Activated T-cell treated with anti-CD3 and anti-CD28 coated beads, Interleukin-2, amount 50 U/mL, for 48 hours (primary cell): Measurements from ENCODE around the gene KIN.
"Not testable (repeated sequence)": the region's sequence is repeated elsewhere in the genome, so short reads cannot be mapped to it uniquely, and the experiment has no call there.

Experiments used
- DNase-seq, 2 experiments: peaks; one replicate each; pipeline ENCODE4 v3.0.0-alpha.2; 2020

KIN gene

GRCh38 chr10:7787857-7788638 is at the start of gene KIN, which contains the start of gene ATP5F1C:
Gene KIN, minus strand, starts transcription at chr10:7787993. Its CDS starts 60 bp downstream, at chr10:7787933.
Gene ATP5F1C, plus strand, starts transcription at chr10:7788177. Its CDS starts 31 bp downstream, at chr10:7788208.
- DNase-seq = peak; percentile 98 to 99

GRCh38 chr10:7836571-7836970 is 48.8 kb upstream of the KIN start:
- DNase-seq = no peak

- DNase-seq = no peak
Observed at GRCh38 chr10:7834262-7834661, 46.5 kb upstream of the KIN start.

GRCh38 chr10:7833210-7833609 is 45.4 kb upstream of the KIN start:
- DNase-seq = no peak

GRCh38 chr10:7832060-7832459 is 44.3 kb upstream of the KIN start:
- DNase-seq = no peak

- no peak for DNase-seq
Observed at GRCh38 chr10:7829289-7829834, 41.6 kb upstream of the KIN start.

- DNase-seq = peak in 1 of 2 experiments; percentile 26
Observed at GRCh38 chr10:7826971-7827370, 39.2 kb upstream of the KIN start.

- no peak for DNase-seq
Observed at GRCh38 chr10:7824251-7824650, 36.5 kb upstream of the KIN start.

GRCh38 chr10:7819121-7819460 is 31.3 kb upstream of the KIN start:
- DNase-seq = peak in 1 of 2 experiments; percentile 52

GRCh38 chr10:7818295-7819120 is 30.7 kb upstream of the KIN start, which contains the start of gene TAF3:
Gene TAF3, plus strand, starts transcription at chr10:7818505. Its CDS starts 205 bp downstream, at chr10:7818710.
- peak; percentile 96 for DNase-seq

- DNase-seq = no peak
Observed at GRCh38 chr10:7817984-7818294, 30.1 kb upstream of the KIN start.

- DNase-seq = no peak
Observed at GRCh38 chr10:7817576-7817975, 29.8 kb upstream of the KIN start.

- no peak for DNase-seq
Observed at GRCh38 chr10:7813481-7813880, 25.7 kb upstream of the KIN start.

- DNase-seq = not testable (repeated sequence)
Observed at GRCh38 chr10:7811743-7812142, 23.9 kb upstream of the KIN start.

GRCh38 chr10:7811000-7811399 is 23.2 kb upstream of the KIN start:
- no peak for DNase-seq

- no peak for DNase-seq
Observed at GRCh38 chr10:7810443-7810842, 22.6 kb upstream of the KIN start.

GRCh38 chr10:7808686-7809267 is 21.0 kb upstream of the KIN start:
- no peak for DNase-seq

GRCh38 chr10:7804741-7805140 is 16.9 kb upstream of the KIN start:
- no peak for DNase-seq

- no peak for DNase-seq
Observed at GRCh38 chr10:7804216-7804615, 16.4 kb upstream of the KIN start.

- DNase-seq = no peak
Observed at GRCh38 chr10:7802606-7803005, 14.8 kb upstream of the KIN start.

GRCh38 chr10:7797582-7797981 is 9.8 kb upstream of the KIN start:
- DNase-seq = no peak

- DNase-seq = no peak
Observed at GRCh38 chr10:7795605-7796004, 7.8 kb upstream of the KIN start.

- no peak for DNase-seq
Observed at GRCh38 chr10:7794251-7795026, 6.6 kb upstream of the KIN start.
